GM19099 (cell line): ENCODE measurements around the gene UTS2B.

Experiments used
- POLR2A ChIP-seq: IDR thresholded peaks from 3 replicates; pipeline ENCODE4 v1.6.1; 2011; ENCODE audit warnings: low read depth; ENCODE audit not compliant: insufficient read length; ENCODE audit errors: extremely low read depth

Gene UTS2B

GRCh38 chr3:191316876-191317603 is 13.3 kb downstream of the UTS2B start:
- TF ChIP-seq POLR2A, result no peak

GRCh38 chr3:191314109-191314728 is 16.1 kb downstream of the UTS2B start:
- TF ChIP-seq POLR2A, result no peak

GRCh38 chr3:191313296-191313695 is 17.0 kb downstream of the UTS2B start:
- TF ChIP-seq POLR2A, result no peak

GRCh38 chr3:191307341-191307740 is 23.0 kb downstream of the UTS2B start:
- TF ChIP-seq POLR2A, result no peak

- no peak for TF ChIP-seq POLR2A
Observed at GRCh38 chr3:191306428-191306827, 23.9 kb downstream of the UTS2B start.

- TF ChIP-seq POLR2A, result no peak
Observed at GRCh38 chr3:191303596-191303995, 26.7 kb downstream of the UTS2B start.

- no peak for TF ChIP-seq POLR2A
Observed at GRCh38 chr3:191302451-191302850, 27.9 kb downstream of the UTS2B start.

GRCh38 chr3:191301782-191302411 is 28.4 kb downstream of the UTS2B start:
- no peak for TF ChIP-seq POLR2A

GRCh38 chr3:191301017-191301416 is 29.3 kb downstream of the UTS2B start:
- TF ChIP-seq POLR2A, result no peak

- TF ChIP-seq POLR2A, result no peak
Observed at GRCh38 chr3:191300422-191300821, 29.9 kb downstream of the UTS2B start.

- TF ChIP-seq POLR2A, result no peak
Observed at GRCh38 chr3:191298846-191299245, 31.5 kb downstream of the UTS2B start.

GRCh38 chr3:191296041-191296541 is 34.2 kb downstream of the UTS2B start:
- TF ChIP-seq POLR2A, result no peak

- no peak for TF ChIP-seq POLR2A
Observed at GRCh38 chr3:191294291-191294690, 36.0 kb downstream of the UTS2B start.

GRCh38 chr3:191292243-191293015 is 37.9 kb downstream of the UTS2B start:
- no peak for TF ChIP-seq POLR2A
